ENCODE data around the gene ATAD1. TPM values are rescaled to one million over a fixed set of nuclear protein-coding genes. Genes with fewer than 3 reads are reported as not detected.

ATAD1 gene
- total RNA-seq, 1 experiment from 2014 or later = 46.7 TPM

- POLR2A ChIA-PET = interaction anchor here (0.5 to 3.0 kb wide), 16 partner anchors 10 to 1473 kb away, joined by 3 to 24 read pairs (median 4); partner anchors contain the start of genes ATAD1 and MINPP1
- H3K36me3 Mint-ChIP-seq = peaks cover 5% of the 10 kb centered on the region
- H3K27me3 Mint-ChIP-seq (ENCODE audit: low read depth) = peaks cover 4% of the 10 kb centered on the region
- peak; percentile 100 for TF ChIP-seq SP1 (CRISPR knock-in tag; conservative IDR thresholded peaks at IDR 0.05)
- TF ChIP-seq FOXP1 (CRISPR knock-in tag; IDR thresholded peaks at IDR 0.05; ENCODE audit: borderline replicate concordance) = peak; percentile 67; the same call in 1 of the 2 replicates
- no peak for TF ChIP-seq NFATC4 (CRISPR knock-in tag; IDR thresholded peaks at IDR 0.05)
- TF ChIP-seq ZNF121 (CRISPR knock-in tag; IDR thresholded peaks at IDR 0.05) = no peak
- TF ChIP-seq, protein P1, sequence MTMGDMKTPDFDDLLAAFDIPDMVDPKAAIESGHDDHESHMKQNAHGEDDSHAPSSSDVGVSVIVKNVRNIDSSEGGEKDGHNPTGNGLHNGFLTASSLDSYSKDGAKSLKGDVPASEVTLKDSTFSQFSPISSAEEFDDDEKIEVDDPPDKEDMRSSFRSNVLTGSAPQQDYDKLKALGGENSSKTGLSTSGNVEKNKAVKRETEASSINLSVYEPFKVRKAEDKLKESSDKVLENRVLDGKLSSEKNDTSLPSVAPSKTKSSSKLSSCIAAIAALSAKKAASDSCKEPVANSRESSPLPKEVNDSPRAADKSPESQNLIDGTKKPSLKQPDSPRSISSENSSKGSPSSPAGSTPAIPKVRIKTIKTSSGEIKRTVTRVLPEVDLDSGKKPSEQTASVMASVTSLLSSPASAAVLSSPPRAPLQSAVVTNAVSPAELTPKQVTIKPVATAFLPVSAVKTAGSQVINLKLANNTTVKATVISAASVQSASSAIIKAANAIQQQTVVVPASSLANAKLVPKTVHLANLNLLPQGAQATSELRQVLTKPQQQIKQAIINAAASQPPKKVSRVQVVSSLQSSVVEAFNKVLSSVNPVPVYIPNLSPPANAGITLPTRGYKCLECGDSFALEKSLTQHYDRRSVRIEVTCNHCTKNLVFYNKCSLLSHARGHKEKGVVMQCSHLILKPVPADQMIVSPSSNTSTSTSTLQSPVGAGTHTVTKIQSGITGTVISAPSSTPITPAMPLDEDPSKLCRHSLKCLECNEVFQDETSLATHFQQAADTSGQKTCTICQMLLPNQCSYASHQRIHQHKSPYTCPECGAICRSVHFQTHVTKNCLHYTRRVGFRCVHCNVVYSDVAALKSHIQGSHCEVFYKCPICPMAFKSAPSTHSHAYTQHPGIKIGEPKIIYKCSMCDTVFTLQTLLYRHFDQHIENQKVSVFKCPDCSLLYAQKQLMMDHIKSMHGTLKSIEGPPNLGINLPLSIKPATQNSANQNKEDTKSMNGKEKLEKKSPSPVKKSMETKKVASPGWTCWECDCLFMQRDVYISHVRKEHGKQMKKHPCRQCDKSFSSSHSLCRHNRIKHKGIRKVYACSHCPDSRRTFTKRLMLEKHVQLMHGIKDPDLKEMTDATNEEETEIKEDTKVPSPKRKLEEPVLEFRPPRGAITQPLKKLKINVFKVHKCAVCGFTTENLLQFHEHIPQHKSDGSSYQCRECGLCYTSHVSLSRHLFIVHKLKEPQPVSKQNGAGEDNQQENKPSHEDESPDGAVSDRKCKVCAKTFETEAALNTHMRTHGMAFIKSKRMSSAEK (CRISPR knock-in tag; IDR thresholded peaks at IDR 0.05; ENCODE audit: borderline replicate concordance) = 0 out of 2 replicates have a peak, but pooled peaks have one; percentile 41
- TF ChIP-seq TEAD1 (CRISPR knock-in tag; IDR thresholded peaks at IDR 0.05) = peak; percentile 92; the same call in 1 of the 2 replicates
- peak; percentile 96 for TF ChIP-seq USF1 (CRISPR knock-in tag; IDR thresholded peaks at IDR 0.05)
- peak; percentile 65; the same call in 1 of the 2 replicates for TF ChIP-seq ZBTB21 (CRISPR knock-in tag; IDR thresholded peaks at IDR 0.05; ENCODE audit: borderline replicate concordance)
- TF ChIP-seq FOXJ3 (CRISPR knock-in tag; IDR thresholded peaks at IDR 0.05; ENCODE audit: borderline replicate concordance) = no peak
- peak; percentile 58; the same call in 1 of the 2 replicates for TF ChIP-seq KAT7 (CRISPR knock-in tag; IDR thresholded peaks at IDR 0.05; ENCODE audit: borderline replicate concordance)
- no peak; the same call in 1 of the 2 replicates for TF ChIP-seq NR2C2 (CRISPR knock-in tag; IDR thresholded peaks at IDR 0.05)
- 0 out of 2 replicates have a peak, but pooled peaks have one; percentile 41 for TF ChIP-seq ZNF317 (CRISPR knock-in tag; IDR thresholded peaks at IDR 0.05; ENCODE audit: borderline replicate concordance, low read depth)
- no peak for TF ChIP-seq ATF2 (CRISPR knock-in tag; IDR thresholded peaks at IDR 0.05; ENCODE audit: borderline replicate concordance, low read depth)
- TF ChIP-seq NFYB (CRISPR knock-in tag; conservative IDR thresholded peaks at IDR 0.05; ENCODE audit: low read depth) = no peak
- no peak; the same call in 1 of the 2 replicates for TF ChIP-seq ZNF138 (CRISPR knock-in tag; conservative IDR thresholded peaks at IDR 0.05)
- peak; percentile 63; the same call in 1 of the 2 replicates for TF ChIP-seq GABPB1 (CRISPR knock-in tag; IDR thresholded peaks at IDR 0.05)
- TF ChIP-seq ZSCAN18 (CRISPR knock-in tag; IDR thresholded peaks at IDR 0.05) = no peak
- TF ChIP-seq, protein P2, sequence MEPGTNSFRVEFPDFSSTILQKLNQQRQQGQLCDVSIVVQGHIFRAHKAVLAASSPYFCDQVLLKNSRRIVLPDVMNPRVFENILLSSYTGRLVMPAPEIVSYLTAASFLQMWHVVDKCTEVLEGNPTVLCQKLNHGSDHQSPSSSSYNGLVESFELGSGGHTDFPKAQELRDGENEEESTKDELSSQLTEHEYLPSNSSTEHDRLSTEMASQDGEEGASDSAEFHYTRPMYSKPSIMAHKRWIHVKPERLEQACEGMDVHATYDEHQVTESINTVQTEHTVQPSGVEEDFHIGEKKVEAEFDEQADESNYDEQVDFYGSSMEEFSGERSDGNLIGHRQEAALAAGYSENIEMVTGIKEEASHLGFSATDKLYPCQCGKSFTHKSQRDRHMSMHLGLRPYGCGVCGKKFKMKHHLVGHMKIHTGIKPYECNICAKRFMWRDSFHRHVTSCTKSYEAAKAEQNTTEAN (CRISPR knock-in tag; IDR thresholded peaks at IDR 0.05) = peak; percentile 16; the same call in 1 of the 2 replicates
- TF ChIP-seq, protein P3, sequence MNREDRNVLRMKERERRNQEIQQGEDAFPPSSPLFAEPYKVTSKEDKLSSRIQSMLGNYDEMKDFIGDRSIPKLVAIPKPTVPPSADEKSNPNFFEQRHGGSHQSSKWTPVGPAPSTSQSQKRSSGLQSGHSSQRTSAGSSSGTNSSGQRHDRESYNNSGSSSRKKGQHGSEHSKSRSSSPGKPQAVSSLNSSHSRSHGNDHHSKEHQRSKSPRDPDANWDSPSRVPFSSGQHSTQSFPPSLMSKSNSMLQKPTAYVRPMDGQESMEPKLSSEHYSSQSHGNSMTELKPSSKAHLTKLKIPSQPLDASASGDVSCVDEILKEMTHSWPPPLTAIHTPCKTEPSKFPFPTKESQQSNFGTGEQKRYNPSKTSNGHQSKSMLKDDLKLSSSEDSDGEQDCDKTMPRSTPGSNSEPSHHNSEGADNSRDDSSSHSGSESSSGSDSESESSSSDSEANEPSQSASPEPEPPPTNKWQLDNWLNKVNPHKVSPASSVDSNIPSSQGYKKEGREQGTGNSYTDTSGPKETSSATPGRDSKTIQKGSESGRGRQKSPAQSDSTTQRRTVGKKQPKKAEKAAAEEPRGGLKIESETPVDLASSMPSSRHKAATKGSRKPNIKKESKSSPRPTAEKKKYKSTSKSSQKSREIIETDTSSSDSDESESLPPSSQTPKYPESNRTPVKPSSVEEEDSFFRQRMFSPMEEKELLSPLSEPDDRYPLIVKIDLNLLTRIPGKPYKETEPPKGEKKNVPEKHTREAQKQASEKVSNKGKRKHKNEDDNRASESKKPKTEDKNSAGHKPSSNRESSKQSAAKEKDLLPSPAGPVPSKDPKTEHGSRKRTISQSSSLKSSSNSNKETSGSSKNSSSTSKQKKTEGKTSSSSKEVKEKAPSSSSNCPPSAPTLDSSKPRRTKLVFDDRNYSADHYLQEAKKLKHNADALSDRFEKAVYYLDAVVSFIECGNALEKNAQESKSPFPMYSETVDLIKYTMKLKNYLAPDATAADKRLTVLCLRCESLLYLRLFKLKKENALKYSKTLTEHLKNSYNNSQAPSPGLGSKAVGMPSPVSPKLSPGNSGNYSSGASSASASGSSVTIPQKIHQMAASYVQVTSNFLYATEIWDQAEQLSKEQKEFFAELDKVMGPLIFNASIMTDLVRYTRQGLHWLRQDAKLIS (CRISPR knock-in tag; IDR thresholded peaks at IDR 0.05; ENCODE audit: borderline replicate concordance) = no peak; the same call in 1 of the 2 replicates
- TF ChIP-seq ATF6 (CRISPR knock-in tag; IDR thresholded peaks at IDR 0.05) = no peak
- TF ChIP-seq PRRX2 (CRISPR knock-in tag; IDR thresholded peaks at IDR 0.05) = no peak
Observed at GRCh38 chr10:87861953-87862678, 44.1 kb upstream of the ATAD1 start.

More at GRCh38 chr10:87861953-87862678, 44.1 kb upstream of the ATAD1 start:
- H3K4me1 Mint-ChIP-seq = peaks cover 32% of the 10 kb centered on the region
- H3K4me3 Mint-ChIP-seq = peak overlapping the region; percentile 98
- ATAC-seq (peak; percentile 70), DNase-seq (ENCODE audit: low spot score) (peak; percentile 98)
- CTCF ChIA-PET = interaction anchor here (0.6 to 2.8 kb wide), 12 partner anchors 11 to 866 kb away, joined by 3 to 19 read pairs (median 4); partner anchors contain the start of genes ATAD1 and RNLS
- no peaks in the 10 kb centered on the region for H3K9me3 Mint-ChIP-seq
- peak overlapping the region; percentile 99 for H3K27ac Mint-ChIP-seq

Measured in WTC11 (cell line).